Hepatic stellate cell (primary cell): Measurements from ENCODE around the gene NPVF.

ENCODE experiments used
- DNase-seq: peaks from one replicate; pipeline ENCODE4 v3.0.0; 2011; ENCODE audit warnings: low spot score

The NPVF gene, protein sequence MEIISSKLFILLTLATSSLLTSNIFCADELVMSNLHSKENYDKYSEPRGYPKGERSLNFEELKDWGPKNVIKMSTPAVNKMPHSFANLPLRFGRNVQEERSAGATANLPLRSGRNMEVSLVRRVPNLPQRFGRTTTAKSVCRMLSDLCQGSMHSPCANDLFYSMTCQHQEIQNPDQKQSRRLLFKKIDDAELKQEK

DNA sequence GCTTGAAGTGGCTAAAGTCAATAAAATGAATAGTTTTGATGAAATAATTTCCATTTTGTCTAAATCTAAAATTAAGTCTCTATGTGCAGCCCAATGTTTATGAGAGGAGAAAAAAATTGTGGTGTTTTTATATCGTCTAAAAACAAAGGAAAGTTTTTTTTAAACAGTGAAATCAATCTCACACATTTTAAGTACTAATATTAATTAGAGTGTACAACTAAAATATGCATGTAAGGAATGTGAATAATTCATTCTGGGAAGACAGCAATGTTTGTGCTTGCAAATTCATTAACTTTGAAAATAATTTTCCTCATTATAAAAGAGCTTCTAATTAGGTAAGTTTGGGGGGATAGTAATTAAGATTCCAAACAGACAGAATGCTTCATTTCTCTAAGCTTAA is at the start of gene NPVF:
NPVF (minus strand) TSS at position 101 of the 400 bp plus-strand sequence; CDS start at position 54, 47 bp downstream.
- no peak for DNase-seq

DNA sequence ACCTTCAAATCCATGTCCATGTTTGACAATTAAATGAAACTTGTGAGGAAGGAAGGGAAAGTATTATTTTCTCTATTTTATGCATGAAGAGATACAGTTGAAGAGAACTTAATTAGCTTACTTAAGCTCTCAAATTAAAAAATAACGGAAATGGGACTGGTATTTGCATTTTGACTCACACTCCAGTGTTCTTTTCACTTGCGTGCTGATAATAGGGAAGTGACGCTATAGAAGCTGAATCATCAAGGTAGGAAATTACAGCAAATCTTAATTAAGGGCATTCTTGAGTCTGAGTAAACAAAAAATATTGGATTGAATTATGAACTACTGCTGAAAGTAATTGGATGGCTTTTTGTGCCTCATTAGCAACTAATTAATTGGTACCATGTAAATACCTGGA is 44.0 kb upstream of the NPVF start:
- no peak for DNase-seq

DNA sequence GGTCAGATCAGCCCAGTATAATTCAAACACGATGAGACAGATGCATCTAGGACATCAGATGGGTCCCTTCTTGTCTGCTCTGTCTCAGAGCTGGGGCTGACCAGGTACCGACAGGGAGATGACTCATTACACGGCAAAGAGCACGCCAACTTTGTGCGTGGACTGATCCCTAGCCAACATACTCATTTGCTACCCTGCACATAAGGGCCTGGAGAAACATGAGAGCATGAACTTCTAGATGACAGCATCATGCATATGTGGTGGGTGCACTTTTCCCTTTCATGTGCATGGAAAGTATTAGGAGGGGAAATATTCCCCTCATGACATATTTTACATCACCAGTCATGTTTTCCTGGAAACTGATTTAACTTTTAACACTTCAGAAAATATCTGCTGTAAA is 35.1 kb upstream of the NPVF start:
- DNase-seq: no peak

DNA sequence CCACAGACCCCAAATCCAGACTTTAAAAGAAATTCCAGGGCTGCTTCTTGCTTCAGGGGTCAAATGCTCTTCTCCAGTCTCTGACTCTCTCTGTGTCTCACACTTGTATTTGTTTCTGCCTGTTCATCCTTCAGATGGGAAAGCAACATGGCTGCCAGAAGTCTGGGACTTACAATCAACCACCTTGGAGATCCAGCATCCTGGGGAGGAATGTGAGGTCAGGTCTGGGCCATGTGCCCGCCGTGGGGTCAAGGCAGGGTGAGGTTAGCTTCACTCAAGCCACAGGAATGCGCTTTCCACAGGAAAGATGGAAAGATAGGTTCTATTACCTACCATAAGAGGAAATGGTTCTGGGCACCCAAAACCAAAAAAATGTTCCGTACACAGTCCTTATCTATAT is 34.3 kb upstream of the NPVF start:
- no peak for DNase-seq

DNA sequence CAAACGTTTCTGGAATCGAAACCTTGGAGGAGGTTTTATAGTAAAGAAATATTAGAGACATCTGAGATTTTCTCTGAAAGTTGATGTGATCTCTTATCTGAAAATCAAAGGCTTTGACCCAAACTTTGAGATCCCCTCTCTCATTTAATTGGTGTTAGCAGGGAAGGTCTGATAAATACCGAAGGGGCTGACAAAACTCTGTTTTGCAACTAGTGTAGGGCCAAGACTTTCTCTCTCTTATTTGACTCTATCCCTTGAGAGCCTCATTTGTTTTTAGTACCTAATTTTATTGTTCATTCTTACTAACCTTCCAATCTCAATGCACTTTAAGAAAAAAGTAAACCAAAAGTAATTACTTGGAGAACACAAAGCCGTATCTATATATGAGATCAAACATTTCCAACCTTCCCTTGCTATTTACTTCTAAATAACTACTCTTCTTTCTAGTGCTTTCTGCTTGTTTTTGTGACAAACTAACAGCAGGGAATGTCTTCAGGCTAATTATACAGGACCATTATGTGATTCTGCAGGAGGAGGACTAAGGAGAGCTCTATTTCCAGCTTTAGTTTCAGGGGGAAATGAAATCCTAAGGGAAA is 33.4 kb upstream of the NPVF start:
- no peak for DNase-seq

DNA sequence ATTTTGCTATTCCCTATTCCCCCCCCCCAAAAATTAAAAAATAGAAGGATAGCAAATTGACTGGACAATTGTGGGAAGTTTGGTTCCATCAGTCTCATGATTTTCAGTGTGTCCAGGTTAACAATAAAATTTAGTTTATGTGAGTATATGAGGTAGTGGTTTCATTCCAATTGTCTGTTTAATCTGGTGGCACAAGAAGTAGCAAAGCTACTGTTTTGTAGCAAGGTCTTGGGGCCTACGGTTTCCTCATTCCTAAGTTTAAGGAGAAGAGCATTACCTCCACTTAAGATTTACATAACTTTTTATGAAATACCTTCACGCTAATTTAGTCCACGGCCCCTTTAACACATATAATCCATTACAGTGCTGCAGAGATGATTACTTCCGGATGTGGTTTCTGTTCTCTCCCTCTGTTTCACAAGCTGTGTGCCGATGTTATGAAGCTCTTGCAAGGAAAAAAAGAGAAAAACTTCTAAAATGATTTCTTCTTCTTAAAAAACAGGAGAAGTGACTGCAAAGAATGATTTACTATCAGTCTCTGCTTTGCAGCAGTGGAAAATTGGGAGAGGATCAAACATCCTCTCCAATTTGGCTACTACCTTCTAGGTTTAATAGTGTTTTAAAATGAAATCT is 32.7 kb upstream of the NPVF start:
- peak; percentile 5 for DNase-seq

DNA sequence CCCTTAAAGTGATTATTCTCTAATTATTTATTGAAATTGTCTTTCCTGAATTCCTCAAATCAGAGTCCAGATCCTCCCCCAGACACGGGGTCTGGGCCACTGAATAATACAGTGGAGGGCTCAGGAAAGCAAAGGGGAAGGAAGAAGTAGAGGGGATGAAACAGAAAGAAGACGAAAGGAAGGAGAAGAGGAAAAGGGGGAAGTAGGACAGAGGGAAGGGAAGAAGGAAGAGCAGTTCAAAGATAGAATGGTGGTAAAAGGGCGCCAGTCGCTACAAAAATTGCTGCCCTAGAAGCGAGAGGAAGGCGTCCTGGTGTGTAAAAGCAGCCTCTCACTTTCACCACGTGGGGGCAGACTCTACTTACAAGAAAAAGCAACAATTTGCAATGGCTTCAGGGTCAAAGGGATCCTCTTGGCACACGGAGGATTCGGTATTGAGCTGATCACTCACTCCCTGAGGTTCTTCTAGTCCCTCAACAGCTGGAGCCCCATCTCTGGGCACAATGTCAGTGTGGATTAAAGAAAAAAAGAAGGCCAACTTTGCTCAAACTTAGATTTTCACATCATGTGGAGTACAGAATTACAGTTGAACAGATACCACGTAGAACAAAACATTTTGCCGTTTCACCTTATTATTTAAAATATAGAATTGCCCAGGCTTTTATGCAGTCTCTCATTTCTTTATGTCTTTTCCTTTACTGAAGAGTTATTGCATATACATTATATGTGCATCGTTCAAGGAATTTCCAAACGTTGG is 31.4 kb upstream of the NPVF start:
- peak; percentile 38 for DNase-seq

DNA sequence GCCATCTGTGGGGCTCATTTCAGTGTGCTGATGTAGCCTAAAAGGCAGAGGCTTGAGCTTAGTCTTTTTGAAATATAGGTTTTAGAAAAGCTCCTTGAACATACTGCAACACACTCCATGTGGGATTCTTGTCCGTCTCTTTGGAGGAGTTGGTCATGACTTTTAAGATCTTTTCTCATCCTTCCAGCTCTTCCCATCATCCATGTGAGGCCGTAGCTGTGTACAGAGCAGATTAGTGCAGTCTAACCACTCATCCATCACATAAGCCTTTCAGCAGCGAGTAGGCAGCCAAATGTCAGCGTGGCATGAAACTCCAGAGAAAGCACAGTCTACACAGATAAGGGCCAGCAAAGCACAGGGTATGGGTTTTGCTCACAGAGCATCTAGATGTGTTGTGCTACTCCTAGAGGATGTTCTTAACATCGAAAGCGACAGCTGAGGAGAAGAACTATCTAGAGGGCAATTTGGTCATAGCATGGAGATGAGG is 28.1 kb upstream of the NPVF start:
- no peak for DNase-seq

DNA sequence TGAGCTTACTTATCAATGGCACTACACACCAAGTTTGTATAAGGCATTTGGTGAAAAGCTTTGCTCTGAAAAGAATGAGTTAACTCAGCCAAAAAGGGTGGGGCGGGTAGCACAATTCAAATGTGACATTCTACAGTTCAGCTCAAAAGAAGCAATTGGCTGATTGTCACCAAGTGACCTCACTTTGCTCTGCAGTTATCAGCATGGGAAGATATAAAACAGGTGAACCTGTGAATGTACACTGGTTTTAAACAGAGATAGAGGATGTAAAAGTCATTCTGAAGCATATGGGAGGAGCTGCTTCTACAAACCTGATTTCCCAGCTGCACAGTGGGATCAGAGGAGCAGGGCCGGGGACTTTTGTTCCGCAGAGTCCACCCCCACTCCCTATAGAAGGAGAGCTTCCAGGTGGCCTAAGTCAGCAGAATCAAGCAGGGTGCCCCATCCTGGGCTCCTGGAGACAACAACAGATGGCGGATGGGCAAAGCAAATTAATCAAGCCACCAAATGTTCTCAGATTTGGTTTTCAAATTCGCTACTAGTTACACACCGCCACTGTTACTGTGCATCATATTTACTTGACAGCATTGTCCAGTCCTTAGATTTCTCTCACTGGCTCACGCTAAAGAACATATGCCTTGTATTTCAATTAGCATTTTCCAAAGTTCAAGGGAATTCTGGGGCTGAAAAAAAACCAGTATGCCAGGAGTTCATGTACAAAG is 27.5 kb upstream of the NPVF start:
- no peak for DNase-seq

DNA sequence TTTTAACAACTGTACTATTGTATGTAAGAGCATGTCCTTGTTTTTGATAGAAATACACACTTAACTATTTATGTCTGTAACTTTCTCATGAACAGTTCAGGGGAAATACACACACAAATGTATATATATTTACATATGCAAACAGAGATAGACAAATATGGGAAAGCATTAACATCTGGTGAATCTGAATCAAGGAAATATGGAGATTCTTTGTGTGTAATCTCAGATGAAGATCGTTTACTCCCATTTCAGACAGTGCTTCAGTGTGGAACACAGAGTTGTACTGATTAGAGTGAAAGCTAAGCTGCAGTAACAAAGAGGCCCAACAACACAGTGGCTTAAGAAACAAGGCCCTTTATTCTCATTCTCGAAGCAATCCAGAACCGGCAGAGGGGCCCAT is 26.3 kb upstream of the NPVF start:
- DNase-seq: no peak

DNA sequence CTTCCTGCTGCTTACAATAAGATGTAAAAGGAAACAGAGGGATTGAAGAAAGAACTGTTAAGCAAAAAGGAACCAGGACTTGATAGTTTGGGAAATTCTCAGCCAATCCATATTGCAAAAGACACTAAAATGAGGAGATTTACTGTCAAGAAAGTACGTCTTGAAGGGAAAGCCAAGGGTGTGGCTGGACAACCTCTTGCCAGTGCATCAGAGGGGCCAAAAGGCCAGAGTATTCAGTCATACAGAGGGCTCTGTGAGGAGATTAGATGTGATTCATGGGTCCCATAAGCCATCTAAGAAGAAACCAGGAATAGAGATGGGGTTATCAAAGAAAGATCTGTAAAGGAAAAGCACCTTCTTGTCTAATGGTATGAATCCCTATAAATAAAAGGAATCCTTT is 25.4 kb upstream of the NPVF start:
- DNase-seq: no peak

DNA sequence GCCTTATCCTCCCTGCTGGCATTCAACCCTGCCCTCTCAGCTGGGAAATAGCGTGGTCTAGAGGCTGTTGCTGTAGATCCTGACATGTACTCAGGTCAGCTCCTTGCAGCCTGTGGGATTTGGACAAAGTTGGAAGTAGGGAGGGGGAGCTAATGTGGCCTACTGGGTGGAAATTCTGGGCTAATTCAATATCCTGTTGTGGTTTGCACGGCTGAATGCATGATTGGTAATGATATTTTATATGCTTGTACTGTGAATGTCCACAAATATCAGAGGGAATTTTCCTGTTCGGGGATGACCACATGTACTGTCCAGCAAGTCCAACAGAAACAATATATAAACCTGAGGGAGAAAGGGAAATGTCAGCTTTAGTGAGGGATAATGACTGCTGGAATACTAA is 22.1 kb upstream of the NPVF start:
- no peak for DNase-seq

DNA sequence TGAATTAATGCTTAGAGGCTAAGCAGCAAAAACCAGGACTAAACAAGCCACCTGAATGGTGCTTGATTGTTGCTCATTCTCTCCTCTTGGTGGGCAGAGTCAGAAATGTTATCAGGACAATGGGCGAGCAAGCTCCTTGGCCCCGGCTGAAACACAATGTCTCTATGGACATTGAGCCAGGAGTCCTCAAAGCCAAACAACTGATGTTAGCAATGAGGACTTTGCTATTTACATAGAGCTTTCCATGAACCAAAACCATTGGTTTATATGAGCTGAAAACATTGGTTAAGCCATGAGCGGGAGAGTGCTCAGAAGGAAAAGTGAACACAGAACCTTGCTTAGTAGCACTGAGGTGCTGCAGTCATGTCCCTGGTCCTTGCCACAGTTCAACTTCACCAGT is 21.5 kb upstream of the NPVF start:
- DNase-seq: no peak

DNA sequence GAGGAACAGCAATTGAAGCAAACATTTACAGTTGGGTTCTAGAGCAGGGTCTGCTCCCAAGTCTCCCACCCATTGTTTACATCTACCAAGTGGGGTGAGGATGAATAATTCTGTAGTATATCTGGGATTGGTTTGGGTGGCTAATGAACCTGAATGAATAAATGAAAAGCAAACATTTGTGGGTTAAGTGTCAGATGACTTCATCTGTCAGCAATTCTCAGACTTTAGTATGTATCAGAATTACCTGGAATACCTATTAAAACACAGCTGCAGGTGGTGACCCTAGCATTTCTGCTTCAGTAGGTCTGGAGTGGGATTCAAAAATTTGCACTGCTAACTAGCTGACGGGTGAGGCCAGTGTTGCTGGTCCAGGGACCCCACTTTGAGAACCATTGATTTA is 18.0 kb upstream of the NPVF start:
- DNase-seq: no peak

DNA sequence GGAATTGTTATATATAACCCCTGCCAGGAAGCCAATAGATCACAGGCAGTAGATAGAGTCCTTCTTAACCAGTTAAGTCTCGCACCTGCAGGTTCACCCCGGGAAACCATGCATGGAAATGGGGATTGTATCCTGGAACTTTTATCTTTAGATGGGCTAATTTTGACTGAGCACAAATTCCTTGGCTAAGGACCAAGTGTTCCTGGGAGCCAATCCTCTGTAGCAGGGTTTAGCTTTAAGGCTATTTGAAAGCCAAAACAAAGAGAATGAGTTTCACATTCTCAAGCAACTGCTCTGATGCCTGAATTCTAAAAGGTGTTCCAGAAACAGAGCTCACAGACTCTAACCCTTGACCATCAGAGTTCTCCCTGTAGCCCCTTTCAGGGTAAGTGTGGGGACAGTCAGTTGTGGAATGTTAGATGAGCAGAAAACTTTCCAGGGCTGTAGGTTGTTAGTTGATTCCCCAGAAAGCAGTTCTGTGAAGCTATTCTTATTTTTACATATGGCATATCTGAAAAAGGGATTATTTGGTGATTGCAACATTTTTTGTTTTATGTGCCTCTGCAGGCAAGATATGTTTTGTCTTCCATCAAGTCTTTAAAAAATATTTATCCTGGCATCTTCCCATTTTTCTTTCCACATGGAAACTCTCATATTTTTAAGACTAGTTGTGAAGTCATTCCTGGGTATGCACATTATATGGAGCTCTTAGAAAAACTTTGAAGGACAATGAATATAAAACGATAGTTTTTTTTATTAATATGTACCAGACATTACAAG is 16.2 kb upstream of the NPVF start:
- DNase-seq: no peak

DNA sequence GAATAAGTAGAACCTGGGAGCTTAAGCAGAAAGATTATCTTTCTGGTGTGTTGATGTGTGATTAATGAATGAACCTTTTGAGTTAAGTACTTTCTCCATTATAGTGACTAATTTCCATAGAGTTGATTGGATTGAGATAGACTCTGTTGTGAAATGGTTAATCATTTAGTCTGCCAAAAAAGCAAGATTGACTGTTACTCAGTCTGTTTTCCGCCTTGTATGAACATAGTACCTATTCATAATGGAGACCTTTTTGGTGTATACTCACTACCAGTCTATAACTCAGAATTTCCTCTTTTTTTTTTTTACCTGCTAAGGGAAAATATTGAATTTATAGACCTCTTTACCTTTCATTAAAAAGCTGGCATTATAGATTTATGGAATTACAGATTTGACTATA is 14.4 kb upstream of the NPVF start:
- no peak for DNase-seq

DNA sequence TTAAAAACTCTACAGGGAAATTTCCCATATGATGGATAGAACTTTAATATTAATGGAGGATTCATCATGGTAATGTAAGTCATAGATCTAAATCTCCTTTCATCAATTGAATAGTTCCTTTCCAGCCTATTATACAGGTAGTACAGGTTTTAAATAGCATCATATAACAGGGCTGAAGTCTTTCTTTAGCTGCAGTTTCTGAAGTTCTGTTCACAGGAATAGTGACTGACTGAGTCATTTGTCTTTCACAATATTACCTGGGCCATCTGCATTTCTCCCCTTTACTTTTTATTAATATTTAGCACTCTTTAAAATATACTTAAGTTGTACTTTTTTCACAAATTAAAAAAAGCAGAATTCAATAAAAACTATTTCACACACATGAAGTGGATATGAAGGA is 12.6 kb upstream of the NPVF start:
- no peak for DNase-seq

DNA sequence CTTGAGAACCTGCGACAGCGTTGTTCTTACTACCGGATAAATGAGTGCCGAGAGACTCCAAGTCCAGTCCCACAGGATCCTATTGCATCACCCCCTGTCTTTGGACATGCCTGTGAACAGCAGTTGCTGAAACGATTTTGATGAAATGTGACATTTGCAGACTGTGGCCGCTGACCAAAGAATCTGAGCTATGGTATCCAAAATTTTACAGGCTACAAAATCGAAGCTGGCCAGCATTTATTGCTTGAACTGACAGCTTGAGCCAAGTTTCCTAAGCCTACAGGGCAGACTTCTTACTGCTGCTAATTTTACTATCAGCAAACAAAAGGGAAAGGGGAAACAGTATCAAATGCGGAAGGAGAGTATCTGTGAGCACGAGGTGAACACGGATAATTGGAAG is 12.1 kb upstream of the NPVF start:
- DNase-seq: no peak

DNA sequence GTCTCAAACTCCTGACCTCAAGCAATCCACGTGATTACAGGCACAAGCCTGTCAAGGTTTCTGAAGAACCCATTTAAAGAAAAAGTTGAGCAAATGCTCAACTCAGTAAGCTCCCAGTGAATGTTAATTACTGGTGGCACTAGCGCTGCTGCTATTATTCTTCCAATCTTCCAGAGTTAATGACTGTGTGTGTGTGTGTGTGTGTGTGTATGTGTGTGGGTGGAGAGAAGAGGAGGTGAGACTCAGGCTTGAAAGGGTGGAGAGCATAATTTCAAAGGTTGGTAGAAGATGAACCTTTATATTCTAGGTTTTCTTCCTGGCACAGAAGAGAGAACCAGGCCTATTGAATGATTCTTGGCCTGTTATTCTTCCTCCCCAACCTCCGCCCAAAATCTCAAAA is 11.6 kb upstream of the NPVF start:
- no peak for DNase-seq

DNA sequence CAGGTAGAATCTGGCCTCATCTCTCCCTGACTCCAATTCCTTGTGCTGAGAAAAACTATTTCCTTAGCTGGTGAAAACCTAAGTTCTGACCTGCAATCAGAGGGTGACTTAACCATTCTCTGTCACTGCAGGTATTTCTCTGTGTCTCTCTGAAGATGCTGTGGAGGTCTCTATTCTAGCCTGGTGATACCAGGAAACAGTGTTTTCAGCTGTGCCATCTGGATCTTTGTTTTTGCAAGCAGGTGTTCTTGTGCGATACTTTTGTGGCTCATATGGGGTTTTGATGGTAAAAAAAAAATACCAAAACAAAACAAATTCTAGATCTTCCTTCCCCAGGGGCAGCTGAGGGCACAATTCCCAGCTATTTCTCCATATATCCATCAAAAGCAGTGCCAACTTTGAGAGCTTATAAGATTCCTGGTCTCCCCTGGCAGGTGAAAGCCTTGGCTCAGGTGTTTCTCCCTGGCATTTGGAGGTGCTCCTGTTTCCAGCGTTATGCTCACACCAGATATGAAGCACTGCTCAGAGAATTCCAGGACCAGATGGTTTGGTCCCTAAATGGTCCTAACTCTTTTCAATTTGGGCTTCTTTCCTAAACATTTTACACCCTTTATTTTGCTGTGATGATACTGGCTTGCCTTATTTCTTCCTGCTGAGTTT is 9.9 kb upstream of the NPVF start:
- DNase-seq: no peak

DNA sequence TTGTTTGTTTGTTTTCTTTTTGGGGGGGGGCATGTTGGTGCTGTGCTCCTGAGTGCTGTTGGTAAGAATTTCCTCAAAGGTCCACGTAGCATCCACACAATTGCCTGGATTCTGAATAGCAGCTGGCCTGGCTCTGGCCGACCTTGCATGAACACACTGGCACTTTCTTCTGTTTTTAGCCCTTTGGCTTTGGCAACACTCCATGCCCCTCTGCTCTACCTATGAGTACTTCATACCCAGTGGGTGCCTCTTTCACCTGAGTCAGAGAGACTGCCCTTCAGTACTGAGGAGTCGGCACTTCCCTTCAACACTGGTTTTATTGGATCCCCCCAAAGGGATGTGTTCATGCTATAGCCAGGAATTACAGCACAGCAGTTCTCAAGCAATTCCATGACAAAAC is 7.2 kb upstream of the NPVF start:
- DNase-seq: no peak
